ENCODE results near the gene MEX3A. TPM values are rescaled to one million over a fixed set of nuclear protein-coding genes. Genes with fewer than 3 reads are reported as not detected.

The MEX3A gene
- total and polyA plus RNA-seq, 10 of the 15 experiments (the other 5 are each of a cell fraction or from before 2014, with no cell fraction given): 0.11 to 5.1 (median 1.7) TPM

GRCh38 chr1:156033011-156033410 is 49.3 kb downstream of the MEX3A start:
- no peaks in the 10 kb centered on the region; a peak in 1 of 4 replicates for H3K36me3 ChIP-seq (ENCODE audit: control insufficient read depth in 2 of 2, insufficient read depth in 2 of 2, low read length in 1 of 2)
- in situ Hi-C loops (cut with MboI): no loop called here
- no peaks in the 10 kb centered on the region for H3K79me2 ChIP-seq (ENCODE audit: control insufficient read depth, insufficient read depth, low read length)
- no peaks in the 10 kb centered on the region for H3K4me1 ChIP-seq (ENCODE audit: control insufficient read depth, insufficient read depth, low read length)
- no TSS peak for BruUV-seq (replicated peaks)
- H3K27me3 ChIP-seq (replicated peaks in 1 of 2; ENCODE audit: control insufficient read depth in 2 of 2, insufficient read depth in 2 of 2, low read length in 1 of 2): no peaks in the 10 kb centered on the region
- no peaks in the 10 kb centered on the region for H3K9me3 ChIP-seq (replicated peaks; ENCODE audit: control insufficient read depth, insufficient read depth, low read length)
- no peak for DNase-seq (ENCODE audit: low read depth, low spot score)
- H3K4me3 ChIP-seq: no peak overlapping the region
- no peak overlapping the region for H3K4me2 ChIP-seq (ENCODE audit: control insufficient read depth, insufficient read depth)
- no peak overlapping the region for H3K27ac ChIP-seq (ENCODE audit: control insufficient read depth, insufficient read depth)
- no peak overlapping the region for H2AFZ ChIP-seq (ENCODE audit: control insufficient read depth, low read depth, low read length)
- ChIA-PET RAD21 (ENCODE audit: unreplicated experiment) (no interaction called here), SMC1A (ENCODE audit: uncharacterized antibody, unreplicated experiment) (interaction anchor here (0.7 to 0.8 kb wide), 2 partner anchors 57 to 100 kb away, joined by 3 to 4 read pairs; no protein-coding TSS in a partner anchor), POLR2A (no interaction called here), CTCF (interaction anchor here (0.8 to 1.1 kb wide), 2 partner anchors 33 to 43 kb away, joined by 3 to 4 read pairs; no protein-coding TSS in a partner anchor)
- no peak for FAIRE-seq
- no peak overlapping the region for H3K9ac ChIP-seq (ENCODE audit: control insufficient read depth, insufficient read depth, low read length)
- 74% methylated on average over 6 of the region's 6 CpGs for WGBS (ENCODE audit: insufficient coverage, insufficient replicate concordance, low lambda C conversion rate, missing lambda C conversion rate)
- H4K20me1 ChIP-seq (ENCODE audit: control insufficient read depth, insufficient read depth): no peaks in the 10 kb centered on the region
- intact Hi-C loops (cut with micrococcal nuclease; ENCODE audit: unreplicated experiment): no loop called here
- no peak for TF ChIP-seq ATF2 (IDR thresholded peaks at IDR 0.05; ENCODE audit: low read length)
- TF ChIP-seq KLF5 (IDR thresholded peaks at IDR 0.05; ENCODE audit: partially characterized antibody): no peak
- no peak for TF ChIP-seq LARP7 (IDR thresholded peaks at IDR 0.05)
- TF ChIP-seq RELA (IDR thresholded peaks at IDR 0.05; ENCODE audit: borderline replicate concordance, partially characterized antibody): no peak
- TF ChIP-seq SMAD1 (IDR thresholded peaks at IDR 0.05; ENCODE audit: low read depth, partially characterized antibody): no peak
- TF ChIP-seq EP300 (IDR thresholded peaks at IDR 0.05; ENCODE audit: borderline replicate concordance in 1 of 2, control insufficient read depth in 1 of 2, low read depth in 2 of 2, low read length in 2 of 2): no peak
- TF ChIP-seq FOXM1 (IDR thresholded peaks at IDR 0.05; ENCODE audit: low read depth, low read length): no peak
- no peak for ATAC-seq

Measured in GM12878 (cell line).